HG03196 (cell line): ENCODE data around the gene MT4.
"Not testable (repeated sequence)": the region's sequence is repeated elsewhere in the genome, so short reads cannot be mapped to it uniquely, and the experiment has no call there.

Experiments
- ATAC-seq: cut with Tn5 transposase; IDR thresholded peaks from one replicate; pipeline ENCODE4 v1.9.1; 2021; ENCODE audit not compliant: unreplicated experiment

The MT4 gene

GRCh38 chr16:56558024-56558747 is 6.7 kb upstream of the MT4 start:
- no peak for ATAC-seq

GRCh38 chr16:56559109-56559508 is 5.8 kb upstream of the MT4 start:
- no peak for ATAC-seq

DNA sequence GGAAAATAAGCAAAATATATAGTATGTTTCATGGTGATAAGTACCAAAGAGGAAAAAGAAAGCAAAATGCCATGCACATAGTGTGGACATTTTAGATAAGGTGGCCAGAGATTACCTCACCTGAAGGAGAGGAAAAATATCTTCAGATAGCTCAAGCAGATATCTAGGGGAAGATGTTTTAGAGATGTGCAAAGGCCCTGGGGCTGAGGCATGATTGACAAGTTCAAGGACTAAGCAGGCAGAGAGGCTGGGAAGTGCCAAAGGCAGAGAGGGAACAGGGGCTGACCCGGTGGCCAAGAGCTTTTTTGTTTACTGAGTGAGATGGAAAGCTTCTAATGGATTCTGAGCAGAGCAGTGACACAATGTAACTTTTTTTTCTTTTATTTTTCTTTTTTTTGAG is 4.4 kb upstream of the MT4 start:
- ATAC-seq = no peak

DNA sequence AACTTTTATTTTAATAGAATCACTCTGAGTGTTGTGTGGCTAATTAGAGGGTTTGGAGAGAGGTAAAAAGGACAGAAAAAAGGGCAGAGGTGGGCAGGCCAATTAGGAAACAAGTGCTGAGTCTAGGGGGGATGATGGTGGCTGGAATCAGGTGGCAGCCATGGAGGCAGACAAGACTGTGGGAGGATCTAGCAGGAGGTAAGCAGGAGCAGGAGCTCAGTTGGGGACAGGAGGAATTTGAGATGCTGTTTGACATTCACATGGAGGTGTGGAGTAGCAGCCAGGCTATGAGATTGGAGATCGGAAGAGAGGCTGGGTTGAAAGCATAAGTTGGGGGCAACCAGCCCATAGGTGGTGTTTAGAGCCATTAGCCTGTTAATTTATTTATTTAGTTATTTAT is 3.7 kb upstream of the MT4 start:
- ATAC-seq = no peak

- ATAC-seq = no peak
Measured at GRCh38 chr16:56569971-56570370, 5.1 kb downstream of the MT4 start.

DNA sequence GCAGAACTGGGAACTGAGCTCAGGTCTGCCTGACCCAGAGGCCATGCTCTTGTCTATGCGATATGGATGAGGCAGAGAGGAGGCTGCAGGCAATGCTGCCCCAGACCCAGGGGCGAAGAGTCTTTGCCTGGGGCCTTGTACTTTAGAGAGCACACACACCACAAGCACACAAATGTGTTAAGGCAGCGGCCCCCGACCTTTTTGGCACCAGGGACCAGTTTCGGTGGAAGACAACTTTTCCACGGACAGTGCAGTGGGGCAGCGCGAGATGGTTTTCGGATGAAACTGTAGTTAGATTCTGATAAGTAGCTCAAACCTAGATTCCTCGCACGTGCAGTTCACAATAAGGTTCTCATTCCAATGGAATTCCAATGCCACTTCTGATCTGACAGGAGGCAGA is 6.7 kb downstream of the MT4 start:
- ATAC-seq = no peak

DNA sequence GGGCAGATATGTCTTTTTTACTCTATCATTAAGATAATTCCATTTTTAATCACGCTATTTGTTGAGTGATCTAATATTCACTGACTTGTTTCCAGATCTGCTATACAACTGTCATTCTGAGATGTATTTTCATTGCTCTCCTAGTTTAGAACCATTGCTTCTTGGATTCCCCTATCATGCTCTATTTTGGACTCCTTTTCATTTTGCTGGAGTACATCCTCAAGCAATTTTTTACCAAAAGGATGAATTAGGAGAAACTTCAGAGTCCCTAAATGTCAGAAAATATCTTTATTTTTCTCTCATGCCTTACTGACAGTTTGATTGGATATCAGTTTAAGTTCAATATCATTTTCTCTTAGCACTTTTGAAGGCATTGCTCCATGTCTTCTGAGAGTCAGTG is 9.8 kb downstream of the MT4 start:
- no peak for ATAC-seq

- ATAC-seq = no peak
Measured at GRCh38 chr16:56576585-56577299, 11.9 kb downstream of the MT4 start.

GRCh38 chr16:56577300-56577625 is 12.4 kb downstream of the MT4 start:
- ATAC-seq = no peak

- ATAC-seq = no peak
Measured at GRCh38 chr16:56580391-56581048, 15.6 kb downstream of the MT4 start.

GRCh38 chr16:56582911-56583310 is 18.0 kb downstream of the MT4 start:
- not testable (repeated sequence) for ATAC-seq

DNA sequence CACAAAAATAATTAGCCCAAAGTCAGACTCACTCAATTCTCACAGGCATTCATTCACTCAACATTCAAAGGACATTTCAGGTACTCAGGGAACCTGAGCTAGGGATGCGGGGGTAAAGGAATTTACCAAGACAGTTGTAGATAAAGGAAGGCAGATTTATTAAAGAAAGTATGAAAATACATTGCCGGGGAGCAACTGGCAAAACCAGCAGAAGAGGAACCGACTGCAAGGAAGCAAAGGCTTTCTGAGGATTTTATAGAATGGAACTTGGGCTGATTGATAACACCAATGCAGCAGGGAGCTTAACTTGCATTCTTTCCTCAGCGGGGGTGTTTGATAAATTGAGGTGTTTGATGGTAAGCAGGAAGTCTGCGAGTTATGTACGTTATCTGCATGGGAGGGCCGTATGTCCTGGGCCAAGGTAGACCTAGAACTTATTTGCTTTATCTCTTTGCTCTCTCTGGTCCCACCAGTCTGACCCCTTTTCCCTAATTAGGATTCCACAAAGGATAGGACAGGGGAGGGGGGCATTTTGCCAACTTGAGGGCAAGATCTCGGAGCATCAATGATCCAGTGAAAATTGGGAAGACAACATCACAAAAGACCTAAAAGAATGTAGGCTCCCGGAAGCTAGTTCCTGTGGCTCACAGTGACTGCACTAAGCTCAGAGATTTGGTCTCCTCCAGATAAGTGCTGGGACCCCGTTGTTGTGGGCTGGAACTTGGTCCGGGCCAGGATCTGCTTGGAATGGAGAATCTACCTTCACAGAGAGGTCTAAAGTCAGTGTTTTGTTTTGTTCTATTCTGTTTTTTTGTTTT is 18.7 kb downstream of the MT4 start:
- ATAC-seq = no peak

DNA sequence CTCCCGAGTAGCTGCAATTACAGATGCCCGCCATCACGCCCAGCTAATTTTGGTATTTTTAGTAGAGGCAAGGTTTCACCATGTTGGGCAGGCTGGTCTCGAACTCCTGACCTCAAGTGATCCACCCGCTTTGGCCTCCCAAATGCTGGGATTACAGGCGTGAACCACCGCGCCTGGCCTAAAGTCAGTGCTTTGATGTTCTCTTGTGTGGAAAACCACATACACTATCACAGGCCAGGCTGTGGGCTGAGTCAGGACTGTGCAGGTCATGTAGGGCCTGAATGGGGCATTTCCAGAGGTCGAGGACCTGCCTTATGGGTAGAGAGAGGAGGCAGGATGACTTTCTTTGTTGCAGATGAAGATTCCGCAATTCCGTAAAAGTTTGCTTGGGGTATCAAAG is 19.4 kb downstream of the MT4 start:
- no peak for ATAC-seq

- no peak for ATAC-seq
Measured at GRCh38 chr16:56588781-56589140, 23.9 kb downstream of the MT4 start.

DNA sequence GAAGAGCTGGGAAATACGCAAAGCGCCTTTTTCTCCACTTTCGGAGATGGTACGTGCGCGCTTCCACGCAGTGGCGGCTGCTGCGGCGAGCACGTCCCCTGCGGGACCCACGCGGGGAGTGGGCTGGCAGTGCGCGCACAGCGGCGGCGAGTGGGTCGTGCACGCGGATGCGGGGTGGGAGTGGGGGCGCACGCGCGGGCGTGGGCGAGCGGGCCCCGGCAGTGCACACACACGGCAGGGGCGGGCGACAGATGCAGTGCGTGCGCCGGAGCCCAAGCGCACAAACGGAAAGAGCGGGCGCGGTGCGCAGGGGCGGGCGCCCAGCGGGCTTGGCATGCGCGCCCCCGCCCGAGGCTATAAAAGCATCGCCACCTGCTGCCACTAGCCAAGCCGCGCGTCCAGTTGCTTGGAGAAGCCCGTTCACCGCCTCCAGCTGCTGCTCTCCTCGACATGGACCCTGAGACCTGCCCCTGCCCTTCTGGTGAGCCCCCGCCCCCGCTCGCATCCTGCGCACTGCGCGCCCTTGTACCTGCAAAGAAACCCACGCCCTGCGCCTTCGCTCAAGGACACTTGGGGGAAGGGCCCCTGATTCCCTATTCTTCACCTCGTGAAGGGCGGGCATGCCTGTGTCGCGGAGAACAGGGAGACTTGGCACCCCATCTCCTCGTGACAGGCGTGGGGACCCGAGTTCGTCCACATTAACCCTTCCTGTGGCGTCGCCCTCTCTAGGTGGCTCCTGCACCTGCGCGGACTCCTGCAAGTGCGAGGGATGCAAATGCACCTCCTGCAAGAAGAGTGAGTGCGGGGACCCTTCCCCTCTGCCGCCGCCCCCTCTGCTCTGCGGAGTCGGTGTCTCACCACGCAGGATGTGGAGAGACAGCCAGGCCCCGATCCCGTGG is 24.5 kb downstream of the MT4 start, which contains the start of gene MT3:
MT3 (plus strand) TSS at position 388 of the 899 bp plus-strand sequence; CDS start at position 451, 63 bp downstream.
- no peak for ATAC-seq

GRCh38 chr16:56591377-56592060 is 26.6 kb downstream of the MT4 start:
- ATAC-seq = no peak

- no peak for ATAC-seq
Measured at GRCh38 chr16:56593573-56594291, 28.9 kb downstream of the MT4 start.

GRCh38 chr16:56594292-56594619 is 29.4 kb downstream of the MT4 start:
- no peak for ATAC-seq

DNA sequence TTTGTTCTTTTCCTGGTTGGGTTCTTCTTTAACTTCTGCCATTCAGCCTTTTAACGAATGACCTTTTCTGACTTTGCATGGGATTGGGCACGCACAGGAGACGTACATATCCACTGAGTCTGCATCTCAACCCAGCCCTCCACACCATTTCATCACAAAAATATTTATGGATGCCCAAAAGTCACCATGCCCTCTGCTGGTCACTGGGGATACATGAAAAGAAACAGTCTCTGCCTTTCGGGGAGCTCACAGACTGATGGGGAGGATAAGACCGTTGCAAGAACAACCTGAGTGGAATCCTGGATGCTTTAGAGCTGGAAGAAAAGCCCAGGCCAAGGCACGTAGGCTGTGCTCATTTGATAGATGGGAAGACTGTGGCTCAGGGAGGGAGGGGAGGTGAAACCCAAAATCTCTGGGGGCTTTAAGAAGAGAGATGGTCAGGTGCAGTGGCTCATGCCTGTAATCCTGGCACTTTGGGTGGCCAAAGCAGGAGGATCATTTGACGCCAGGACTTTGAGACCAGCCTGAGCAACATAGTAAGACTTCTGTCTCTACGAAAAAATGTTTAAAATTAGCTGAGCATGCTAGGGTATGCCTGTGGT is 35.6 kb downstream of the MT4 start:
- no peak for ATAC-seq
